Endothelial cell of umbilical vein (primary cell): Measurements from ENCODE around the gene CDRT15. TPM values are rescaled to one million over a fixed set of nuclear protein-coding genes. Genes with fewer than 3 reads are reported as not detected.

Experiments used
- BruUV-seq: library from RNA; stranded (reverse); fragments of 400-500 nt; replicated peaks from 2 replicates; lab custom pipeline; 2021; lab: Mats Ljungman, UMichigan
- CTCF ChIA-PET: fragments of 300-600, 350-600 bp; sonication (Branson Sonifier 250); formaldehyde crosslinking; loops from one replicate; lab custom pipeline; 2021; ENCODE audit warnings: antibody characterized with exemption, inconsistent platforms; lab: Charles Lee
- POLR2A ChIA-PET: fragments of 300-600, 350-600 bp; sonication (Branson Sonifier 250); formaldehyde crosslinking; loops from one replicate; lab custom pipeline; 2021; ENCODE audit warnings: antibody characterized with exemption, inconsistent platforms; lab: Charles Lee
- DNase-seq: peaks from one replicate; pipeline ENCODE4 v3.0.0-alpha.2; 2011; ENCODE audit warnings: low read depth, low spot score
- FAIRE-seq: peaks from 2 replicates; lab custom pipeline; 2011; peaks lifted over from hg19 to GRCh38; lab: Jason Lieb, UNC
- H2AFZ ChIP-seq: 2 replicates; pipeline ENCODE4 v1.6.0; 2012; ENCODE audit warnings: low read depth, low read length, control low read depth, inconsistent platforms
- H3K27ac ChIP-seq: 2 replicates; pipeline ENCODE4 v1.5.1; 2011; ENCODE audit warnings: low read depth, mild to moderate bottlenecking, control low read depth, low read length, moderate library complexity; ENCODE audit not compliant: insufficient read depth
- H3K27me3 ChIP-seq, 2 experiments: 2 replicates each; pipeline versions ENCODE4 v1.6.0 to v1.6.1; 2011; ENCODE audit warnings: low read length in 2 of 2, mixed read lengths in 1 of 2; ENCODE audit not compliant: control insufficient read depth in 2 of 2, insufficient read depth in 2 of 2
- H3K36me3 ChIP-seq, 2 experiments: 2 replicates in 1 of 2; 3 replicates in 1 of 2; pipeline ENCODE4 v1.5.1; 2011; ENCODE audit warnings: low read length in 2 of 2, mild to moderate bottlenecking in 1 of 2, moderate library complexity in 1 of 2; ENCODE audit not compliant: control insufficient read depth in 2 of 2, insufficient read depth in 2 of 2; ENCODE audit errors: extremely low read depth in 1 of 2
- H3K4me1 ChIP-seq: 3 replicates; pipeline ENCODE4 v1.5.1; 2011; ENCODE audit warnings: mild to moderate bottlenecking, low read length; ENCODE audit not compliant: control insufficient read depth, insufficient read depth; ENCODE audit errors: extremely low read depth
- H3K4me2 ChIP-seq: 2 replicates; pipeline ENCODE4 v1.6.1; 2011; ENCODE audit warnings: low read length, control low read depth, mixed read lengths; ENCODE audit not compliant: insufficient read depth
- H3K4me3 ChIP-seq, 3 experiments: fragments of 200-600 bp in 1 of 3; sonication (generic), shearing (Covaris generic) in 1 of 3; replicated peaks in 1 of 3; 2 replicates each; pipeline ENCODE4 v1.5.1; 2011 to 2016; ENCODE audit warnings: control low read depth in 3 of 3, low read length in 3 of 3, mild to moderate bottlenecking in 2 of 3, inconsistent platforms in 1 of 3, low read depth in 1 of 3, moderate library complexity in 1 of 3; ENCODE audit not compliant: insufficient read depth in 1 of 3
- H3K79me2 ChIP-seq: 2 replicates; pipeline ENCODE4 v1.6.0; 2012; ENCODE audit warnings: low read length, inconsistent platforms; ENCODE audit not compliant: control insufficient read depth, insufficient read depth
- H3K9ac ChIP-seq: replicated peaks from 2 replicates; pipeline ENCODE3; 2011; ENCODE audit warnings: low read length, control low read depth; ENCODE audit not compliant: insufficient read depth; ENCODE audit errors: extremely low read depth
- H3K9me1 ChIP-seq: replicated peaks from 3 replicates; pipeline ENCODE4 v1.6.0; 2011; ENCODE audit warnings: mild to moderate bottlenecking, low read length; ENCODE audit not compliant: control insufficient read depth, insufficient read depth; ENCODE audit errors: extremely low read depth
- H3K9me3 ChIP-seq: replicated peaks from 2 replicates; pipeline ENCODE4 v1.5.1; 2012; ENCODE audit warnings: low read length, inconsistent platforms; ENCODE audit not compliant: control insufficient read depth, insufficient read depth
- H4K20me1 ChIP-seq: replicated peaks from 2 replicates; pipeline ENCODE3; 2011; ENCODE audit warnings: mild to moderate bottlenecking, low read length; ENCODE audit not compliant: control insufficient read depth, insufficient read depth; ENCODE audit errors: extremely low read depth
- CTCF ChIP-seq, 2 donors: IDR thresholded peaks; 1 replicate in 1 of 2; 2 replicates in 1 of 2; pipeline ENCODE4 v1.5.1; 2011; ENCODE audit warnings: low read length in 2 of 2, mild to moderate bottlenecking in 2 of 2, moderate library complexity in 2 of 2, control low read depth in 1 of 2, inconsistent platforms in 1 of 2, low read depth in 1 of 2; ENCODE audit not compliant: insufficient read depth in 1 of 2; ENCODE audit errors: extremely low read depth in 1 of 2
- EZH2 ChIP-seq: IDR thresholded peaks from 2 replicates; pipeline ENCODE4 v1.6.1; 2012; ENCODE audit warnings: borderline replicate concordance, low read depth, mild to moderate bottlenecking, moderate library complexity, low read length, inconsistent platforms; ENCODE audit not compliant: severe bottlenecking
- FOS ChIP-seq: IDR thresholded peaks from 2 replicates; pipeline ENCODE4 v1.6.1; 2011; ENCODE audit warnings: mild to moderate bottlenecking, low read length, moderate library complexity, borderline replicate concordance; ENCODE audit not compliant: insufficient read depth
- GATA2 ChIP-seq: IDR thresholded peaks from 2 replicates; pipeline ENCODE4 v1.7.0; 2011; ENCODE audit warnings: low read depth, mild to moderate bottlenecking, moderate library complexity, mixed read lengths, low read length; ENCODE audit not compliant: insufficient read length, insufficient read depth
- JUN ChIP-seq: IDR thresholded peaks from 2 replicates; pipeline ENCODE4 v1.6.1; 2011; ENCODE audit warnings: borderline replicate concordance, low read depth; ENCODE audit not compliant: insufficient read length, insufficient read depth
- MAX ChIP-seq: IDR thresholded peaks from 2 replicates; pipeline ENCODE4 v1.6.1; 2011; ENCODE audit not compliant: insufficient read depth, insufficient read length
- MYC ChIP-seq: IDR thresholded peaks from one replicate; pipeline ENCODE4 v1.6.1; 2011; ENCODE audit warnings: mild to moderate bottlenecking, low read depth, low read length
- POLR2A ChIP-seq: IDR thresholded peaks from 2 replicates; pipeline ENCODE4 v1.6.1; 2012; ENCODE audit warnings: low read depth, mild to moderate bottlenecking, control low read depth, low read length
- POLR2AphosphoS5 ChIP-seq: IDR thresholded peaks from 2 replicates; pipeline ENCODE4 v1.6.1; 2012; ENCODE audit warnings: low read depth, mild to moderate bottlenecking, control low read depth, low read length, moderate library complexity; ENCODE audit not compliant: insufficient read depth
- dilution Hi-C: fragments of 300-500 bp; cut with MboI; formaldehyde crosslinking; loops from one replicate; pipeline ENCODE4 v1.15.0; 2019; ENCODE audit warnings: low sequenced_read_pairs; ENCODE audit not compliant: extremely low pct_ligation_motif_present
- intact Hi-C: fragments of 100-400 bp; cut with micrococcal nuclease; formaldehyde crosslinking; loops from one replicate; pipeline ENCODE4 v1.10.0; 2022
- polyA plus RNA-seq, 4 experiments: library from polyadenylated mRNA; depleted of rRNA in 3 of 4; stranded (reverse) in 3 of 4; unstranded in 1 of 4; fragments of >200 nt; gene quantifications; 2 replicates each; pipeline versions ENCODE4 v1.2.1 to v1.2.3, GENCODE V29; 2011 to 2012; ENCODE audit warnings: missing spikeins in 1 of 4
- total RNA-seq: library from RNA; stranded (reverse); gene quantifications from 2 replicates; pipeline ENCODE4 v1.2.3, GENCODE V29; 2021

Gene CDRT15
- total and polyA plus RNA-seq, 2 donors (not counting 3 experiments of a cell fraction or from before 2014, with no cell fraction given) = not detected

DNA sequence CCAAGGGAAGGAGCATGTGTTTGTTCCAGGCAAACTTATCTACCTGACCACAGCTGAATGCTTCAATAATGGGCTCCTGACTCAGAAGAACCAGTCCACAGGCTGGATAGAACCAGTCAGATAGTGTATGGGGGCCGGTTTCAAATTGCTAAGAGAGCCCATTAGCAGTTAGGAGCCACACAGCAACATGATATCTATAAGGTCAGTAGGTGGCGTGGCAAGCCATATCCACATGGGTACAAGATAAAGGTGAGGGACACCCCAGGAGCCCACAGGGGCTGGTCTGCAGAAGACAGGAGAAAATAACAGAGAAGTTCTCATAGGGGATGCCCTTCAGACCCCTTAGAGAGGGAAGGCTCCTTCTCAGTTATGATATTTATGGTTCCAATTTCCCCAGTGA lies 31.6 kb upstream of the CDRT15 start:
- H2AFZ ChIP-seq = no peak overlapping the region
- no peaks in the 10 kb centered on the region for H3K4me1 ChIP-seq
- POLR2A ChIA-PET = no interaction called here
- H3K9ac ChIP-seq = no peak overlapping the region
- CTCF ChIA-PET = no interaction called here
- dilution Hi-C loops = no loop called here
- H3K27ac ChIP-seq = no peak overlapping the region
- BruUV-seq = no TSS peak
- no peaks in the 10 kb centered on the region for H3K9me3 ChIP-seq
- intact Hi-C loops = no loop called here
- no peaks in the 10 kb centered on the region for H3K79me2 ChIP-seq
- H3K4me3 ChIP-seq = no peak overlapping the region
- H3K4me2 ChIP-seq = no peak overlapping the region
- TF ChIP-seq GATA2 (no peak), FOS (no peak), MYC (no peak), POLR2A (no peak)
- DNase-seq (no peak), FAIRE-seq (no peak)
- H3K9me1 ChIP-seq = no peaks in the 10 kb centered on the region
- no peaks in the 10 kb centered on the region for H3K36me3 ChIP-seq
- no peaks in the 10 kb centered on the region for H3K27me3 ChIP-seq
- no peaks in the 10 kb centered on the region for H4K20me1 ChIP-seq

DNA sequence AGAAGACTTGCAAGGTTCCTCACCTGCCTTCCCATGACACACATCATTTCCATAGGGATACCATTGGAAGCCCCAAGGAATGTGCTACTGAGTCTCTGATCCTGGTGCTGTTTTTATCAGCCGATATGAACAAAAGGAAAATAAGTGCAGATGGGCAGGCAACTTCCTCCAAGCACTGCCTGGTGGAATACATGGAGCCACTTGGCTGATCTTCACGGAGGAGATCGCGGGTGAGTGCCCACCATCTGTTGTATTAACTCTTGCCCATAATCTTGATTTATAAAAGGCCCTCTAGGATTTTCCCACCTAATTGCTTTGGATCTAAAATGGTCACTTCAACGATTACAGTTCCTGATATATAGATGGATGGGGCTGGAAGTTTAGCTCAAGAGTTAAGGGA lies 24.7 kb upstream of the CDRT15 start:
- intact Hi-C loops = no loop called here
- FAIRE-seq = no peak

More for the DNA sequence above, 24.7 kb upstream of the CDRT15 start:
- POLR2A ChIA-PET = no interaction called here
- TF ChIP-seq POLR2A = no peak
- no peak for TF ChIP-seq CTCF (IDR thresholded peaks at IDR 0.05; ENCODE audit: extremely low read depth in 1 of 2, insufficient read depth in 1 of 2, low read depth in 1 of 2, low read length in 2 of 2)
- no peak for TF ChIP-seq MAX
- TF ChIP-seq GATA2 = no peak
- no peak for TF ChIP-seq MYC
- TF ChIP-seq POLR2AphosphoS5 = no peak
- no peak for TF ChIP-seq FOS
- TF ChIP-seq JUN = no peak
- no peak for TF ChIP-seq EZH2
- Histone ChIP-seq H3K9ac (no peak overlapping the region), H3K4me2 (no peak overlapping the region), H3K36me3 (no peaks in the 10 kb centered on the region), H3K9me1 (no peaks in the 10 kb centered on the region), H4K20me1 (no peaks in the 10 kb centered on the region), H3K27me3 (no peaks in the 10 kb centered on the region), H2AFZ (no peak overlapping the region), H3K4me1 (no peaks in the 10 kb centered on the region), H3K4me3 (no peak overlapping the region), H3K9me3 (no peaks in the 10 kb centered on the region), H3K79me2 (no peaks in the 10 kb centered on the region), H3K27ac (no peak overlapping the region)
- CTCF ChIA-PET = no interaction called here
- no TSS peak for BruUV-seq
- DNase-seq = no peak
- dilution Hi-C loops = no loop called here
